ENCODE measurements around the gene SLMAP. TPM values are rescaled to one million over a fixed set of nuclear protein-coding genes. Genes with fewer than 3 reads are reported as not detected.

Gene SLMAP
- total and polyA plus RNA-seq, 2 donors (not counting 1 experiment from before 2014, with no cell fraction given) = 9.7 to 67.2 TPM

DNA sequence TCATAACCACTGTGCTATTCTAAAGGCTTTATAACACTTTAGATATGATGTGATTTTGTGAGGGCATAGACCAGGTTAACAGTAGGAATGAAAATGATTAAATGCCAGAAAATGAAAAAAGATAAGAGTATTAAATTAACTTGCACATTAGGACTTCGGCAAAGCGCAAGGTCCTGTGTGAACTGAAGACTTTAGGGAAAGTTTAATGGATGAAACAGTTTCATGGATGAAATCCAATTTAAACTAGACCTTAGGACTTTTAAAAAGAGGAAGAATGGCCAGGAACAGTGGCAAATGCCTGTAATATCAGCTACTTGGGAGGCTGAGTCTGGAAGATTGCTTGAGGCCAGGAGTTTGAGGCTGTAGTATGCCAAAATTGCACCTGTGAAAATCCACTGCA, 8.7 kb downstream of the SLMAP start:
- Histone ChIP-seq H3K4me2 (replicated peaks; ENCODE audit: low read depth, low read length, poor library complexity, severe bottlenecking) (no peak overlapping the region), H3K9me3 (ENCODE audit: control extremely low read depth in 1 of 3, control insufficient read depth in 2 of 3, insufficient read depth in 1 of 3, low read length in 2 of 3) (no peaks in the 10 kb centered on the region), H3K4me3 (ENCODE audit: control extremely low read depth in 1 of 5, extremely low read depth in 1 of 5, insufficient read depth in 1 of 5, low read depth in 2 of 5, low read length in 4 of 5) (no peak overlapping the region), H4K20me1 (ENCODE audit: control insufficient read depth, insufficient read depth, low read length, poor library complexity, severe bottlenecking) (peaks cover 35% of the 10 kb centered on the region), H3K79me2 (ENCODE audit: control insufficient read depth, insufficient read depth, low read length) (peaks cover 95% of the 10 kb centered on the region), H2AFZ (ENCODE audit: insufficient read depth, low read depth, low read length, poor library complexity, severe bottlenecking) (no peak overlapping the region), H3K27ac (ENCODE audit: low read length in 2 of 2) (no peak overlapping the region), H3K27me3 (replicated peaks in 1 of 4; ENCODE audit: control extremely low read depth in 1 of 4, control insufficient read depth in 3 of 4, insufficient read depth in 4 of 4, low read length in 3 of 4) (no peaks in the 10 kb centered on the region), H3K9ac (ENCODE audit: low read length) (no peak overlapping the region), H3K36me3 (replicated peaks in 1 of 2; ENCODE audit: control extremely low read depth in 1 of 2, control insufficient read depth in 1 of 2, extremely low read depth in 1 of 2, insufficient read depth in 2 of 2, low read length in 1 of 2) (peaks cover 2 to 6% of the 10 kb centered on the region in 2 experiments), H3K4me1 (ENCODE audit: control insufficient read depth in 2 of 2, insufficient read depth in 2 of 2, low read length in 2 of 2) (peaks cover 0 to 1% of the 10 kb centered on the region in 2 donors)
- TF ChIP-seq, protein P1, sequence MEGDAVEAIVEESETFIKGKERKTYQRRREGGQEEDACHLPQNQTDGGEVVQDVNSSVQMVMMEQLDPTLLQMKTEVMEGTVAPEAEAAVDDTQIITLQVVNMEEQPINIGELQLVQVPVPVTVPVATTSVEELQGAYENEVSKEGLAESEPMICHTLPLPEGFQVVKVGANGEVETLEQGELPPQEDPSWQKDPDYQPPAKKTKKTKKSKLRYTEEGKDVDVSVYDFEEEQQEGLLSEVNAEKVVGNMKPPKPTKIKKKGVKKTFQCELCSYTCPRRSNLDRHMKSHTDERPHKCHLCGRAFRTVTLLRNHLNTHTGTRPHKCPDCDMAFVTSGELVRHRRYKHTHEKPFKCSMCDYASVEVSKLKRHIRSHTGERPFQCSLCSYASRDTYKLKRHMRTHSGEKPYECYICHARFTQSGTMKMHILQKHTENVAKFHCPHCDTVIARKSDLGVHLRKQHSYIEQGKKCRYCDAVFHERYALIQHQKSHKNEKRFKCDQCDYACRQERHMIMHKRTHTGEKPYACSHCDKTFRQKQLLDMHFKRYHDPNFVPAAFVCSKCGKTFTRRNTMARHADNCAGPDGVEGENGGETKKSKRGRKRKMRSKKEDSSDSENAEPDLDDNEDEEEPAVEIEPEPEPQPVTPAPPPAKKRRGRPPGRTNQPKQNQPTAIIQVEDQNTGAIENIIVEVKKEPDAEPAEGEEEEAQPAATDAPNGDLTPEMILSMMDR (IDR thresholded peaks at IDR 0.05) = no peak
- TF ChIP-seq EZH2 (IDR thresholded peaks at IDR 0.05; ENCODE audit: borderline replicate concordance, insufficient read depth, low read depth, low read length, poor library complexity, severe bottlenecking) = no peak
- Mint-ChIP-seq H3K4me1 (peaks cover 43% of the 10 kb centered on the region), H3K27ac (no peak overlapping the region), H3K4me3 (no peak overlapping the region), H3K9me3 (ENCODE audit: insufficient read depth) (no peaks in the 10 kb centered on the region), H3K27me3 (no peaks in the 10 kb centered on the region)
- DNase-seq (no peak), ATAC-seq (ENCODE audit: low read depth) (no peak)
- ChIA-PET CTCF (no interaction called here), POLR2A (no interaction called here)
- intact Hi-C loops (cut with micrococcal nuclease) = no loop called here
- WGBS (ENCODE audit: insufficient coverage) = no CpG with 5 or more reads among the region's 2 CpGs

DNA sequence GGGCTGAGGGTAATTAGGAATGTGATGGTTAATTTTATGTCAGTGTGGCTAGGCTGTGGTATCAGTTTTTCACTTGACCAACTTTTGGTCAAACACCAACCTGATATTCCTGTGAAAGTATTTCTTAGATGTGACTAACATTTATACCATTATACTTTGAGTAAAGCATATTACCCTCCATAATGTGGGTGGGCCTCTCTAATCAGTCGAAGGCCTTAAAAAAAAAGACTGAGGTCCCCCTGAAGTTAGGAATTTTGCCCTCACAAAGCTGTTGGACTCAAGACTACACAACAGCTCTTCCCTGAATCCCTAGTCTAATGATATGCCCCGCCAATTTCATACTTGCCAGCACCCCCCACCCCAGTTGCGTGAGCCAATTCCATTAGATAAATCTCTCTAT, 12.5 kb downstream of the SLMAP start:
- Mint-ChIP-seq H3K4me1 (peaks cover 38% of the 10 kb centered on the region), H3K27me3 (no peaks in the 10 kb centered on the region), H3K9me3 (ENCODE audit: insufficient read depth) (no peaks in the 10 kb centered on the region), H3K4me3 (no peak overlapping the region), H3K27ac (no peak overlapping the region)
- Histone ChIP-seq H3K36me3 (replicated peaks in 1 of 2; ENCODE audit: control extremely low read depth in 1 of 2, control insufficient read depth in 1 of 2, extremely low read depth in 1 of 2, insufficient read depth in 2 of 2, low read length in 1 of 2) (peaks cover 2 to 8% of the 10 kb centered on the region in 2 experiments), H3K27me3 (replicated peaks in 1 of 4; ENCODE audit: control extremely low read depth in 1 of 4, control insufficient read depth in 3 of 4, insufficient read depth in 4 of 4, low read length in 3 of 4) (no peaks in the 10 kb centered on the region), H3K9me3 (ENCODE audit: control extremely low read depth in 1 of 3, control insufficient read depth in 2 of 3, insufficient read depth in 1 of 3, low read length in 2 of 3) (no peaks in the 10 kb centered on the region), H3K4me3 (ENCODE audit: control extremely low read depth in 1 of 5, extremely low read depth in 1 of 5, insufficient read depth in 1 of 5, low read depth in 2 of 5, low read length in 4 of 5) (no peak overlapping the region), H3K4me1 (ENCODE audit: control insufficient read depth in 2 of 2, insufficient read depth in 2 of 2, low read length in 2 of 2) (no peaks in the 10 kb centered on the region), H3K27ac (ENCODE audit: low read length in 2 of 2) (no peak overlapping the region), H3K4me2 (replicated peaks; ENCODE audit: low read depth, low read length, poor library complexity, severe bottlenecking) (no peak overlapping the region), H4K20me1 (ENCODE audit: control insufficient read depth, insufficient read depth, low read length, poor library complexity, severe bottlenecking) (peaks cover 28% of the 10 kb centered on the region), H3K79me2 (ENCODE audit: control insufficient read depth, insufficient read depth, low read length) (peaks cover 90% of the 10 kb centered on the region), H3K9ac (ENCODE audit: low read length) (no peak overlapping the region), H2AFZ (ENCODE audit: insufficient read depth, low read depth, low read length, poor library complexity, severe bottlenecking) (no peak overlapping the region)
- no peak for ATAC-seq (ENCODE audit: low read depth)
- 100% methylated on average over 1 of the region's 3 CpGs for WGBS (ENCODE audit: insufficient coverage)
- CTCF ChIA-PET = no interaction called here
- POLR2A ChIA-PET = no interaction called here
- no peak for DNase-seq
- TF ChIP-seq, protein P1 (IDR thresholded peaks at IDR 0.05) = no peak
- no peak for TF ChIP-seq EZH2 (IDR thresholded peaks at IDR 0.05; ENCODE audit: borderline replicate concordance, insufficient read depth, low read depth, low read length, poor library complexity, severe bottlenecking)
- intact Hi-C loops (cut with micrococcal nuclease) = no loop called here

Measured in B cell (primary cell).